GM15510 (cell line): Measurements from ENCODE around the gene MCHR1.

Experiments used
- POLR2A ChIP-seq: IDR thresholded peaks from 3 replicates; pipeline ENCODE4 v1.6.1; 2011; ENCODE audit warnings: borderline replicate concordance; ENCODE audit not compliant: insufficient read length; ENCODE audit errors: extremely low read depth

MCHR1 gene

DNA sequence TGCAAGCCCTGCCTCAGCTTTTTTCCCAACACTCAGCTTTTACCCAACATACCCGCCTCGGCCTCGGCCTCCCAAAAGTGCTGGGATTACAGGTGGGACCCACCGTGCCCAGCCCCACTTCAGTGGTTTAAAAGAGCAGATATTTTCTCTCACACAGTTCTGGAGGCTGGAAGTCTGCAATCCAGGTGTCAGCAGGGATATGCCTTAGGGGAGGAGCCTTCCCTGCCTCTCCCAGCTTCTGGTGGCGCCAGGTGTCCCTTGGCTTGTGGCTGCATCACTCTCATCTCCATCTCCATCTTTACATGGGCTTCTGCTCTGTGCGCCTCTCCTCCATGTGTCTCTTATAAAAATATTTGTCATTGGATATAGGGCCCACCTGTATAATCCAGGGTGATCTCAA is 50.0 kb downstream of the MCHR1 start:
- TF ChIP-seq POLR2A, result no peak
